Measurements from ENCODE around the gene CACNB3.
A peak's percentile ranks its signal among the peaks of the same experiment; 100 is the strongest.
"Not testable (repeated sequence)": the region's sequence is repeated elsewhere in the genome, so short reads cannot be mapped to it uniquely, and the experiment has no call there.

Gene CACNB3

GRCh38 chr12:48854932-48855331 is 36.6 kb downstream of the CACNB3 start:
- not testable (repeated sequence) for DNase-seq (ENCODE audit: low read depth in 3 of 3)

GRCh38 chr12:48856379-48856778 is 38.1 kb downstream of the CACNB3 start:
- no peak for DNase-seq (ENCODE audit: low read depth in 3 of 3)

- DNase-seq (ENCODE audit: low read depth in 3 of 3), result no peak
These were observed 39.1 kb downstream of the CACNB3 start for GRCh38 chr12:48857278-48857994.

GRCh38 chr12:48858043-48858442 is 39.7 kb downstream of the CACNB3 start:
- DNase-seq (ENCODE audit: low read depth in 3 of 3), result no peak

- no peak for DNase-seq (ENCODE audit: low read depth in 3 of 3)
These were observed 41.3 kb downstream of the CACNB3 start for GRCh38 chr12:48859607-48860006.

GRCh38 chr12:48860236-48860635 is 41.9 kb downstream of the CACNB3 start:
- DNase-seq (ENCODE audit: low read depth in 3 of 3), result not testable (repeated sequence)

- DNase-seq (ENCODE audit: low read depth in 3 of 3), result no peak
These were observed 42.8 kb downstream of the CACNB3 start for GRCh38 chr12:48861111-48861510.

- DNase-seq (ENCODE audit: low read depth in 3 of 3), result no peak
These were observed 44.5 kb downstream of the CACNB3 start for GRCh38 chr12:48862760-48863159.

GRCh38 chr12:48863291-48863690 is 45.0 kb downstream of the CACNB3 start:
- no peak for DNase-seq (ENCODE audit: low read depth in 3 of 3)

GRCh38 chr12:48865281-48866051 is 47.2 kb downstream of the CACNB3 start, which contains the start of gene RND1:
Gene RND1, minus strand, starts transcription at chr12:48865870. Its CDS starts 103 bp downstream, at chr12:48865767.
- peak; percentile 63 to 78 (median 74) for DNase-seq (ENCODE audit: low read depth in 3 of 3)

- DNase-seq (ENCODE audit: low read depth in 3 of 3), result no peak
These were observed 47.9 kb downstream of the CACNB3 start for GRCh38 chr12:48866052-48866711.

- DNase-seq (ENCODE audit: low read depth in 3 of 3), result no peak
These were observed 50.2 kb downstream of the CACNB3 start for GRCh38 chr12:48868451-48868850.

- DNase-seq (ENCODE audit: low read depth in 3 of 3), result no peak
These were observed 50.9 kb downstream of the CACNB3 start for GRCh38 chr12:48869191-48869590.

GRCh38 chr12:48873096-48873495 is 54.8 kb downstream of the CACNB3 start:
- no peak for DNase-seq (ENCODE audit: low read depth in 3 of 3)

- DNase-seq (ENCODE audit: low read depth in 3 of 3), result not testable (repeated sequence)
These were observed 55.2 kb downstream of the CACNB3 start for GRCh38 chr12:48873534-48873933.

- DNase-seq (ENCODE audit: low read depth in 3 of 3), result no peak
These were observed 57.7 kb downstream of the CACNB3 start for GRCh38 chr12:48875944-48876515.

Data from stimulated activated CD4-positive, alpha-beta T cell treated with anti-CD3 and anti-CD28 coated beads, TNF-alpha, amount 100 ng/mL, for 48 hours (primary cell).